ENCODE measurements around the gene TMEM219.

DNA sequence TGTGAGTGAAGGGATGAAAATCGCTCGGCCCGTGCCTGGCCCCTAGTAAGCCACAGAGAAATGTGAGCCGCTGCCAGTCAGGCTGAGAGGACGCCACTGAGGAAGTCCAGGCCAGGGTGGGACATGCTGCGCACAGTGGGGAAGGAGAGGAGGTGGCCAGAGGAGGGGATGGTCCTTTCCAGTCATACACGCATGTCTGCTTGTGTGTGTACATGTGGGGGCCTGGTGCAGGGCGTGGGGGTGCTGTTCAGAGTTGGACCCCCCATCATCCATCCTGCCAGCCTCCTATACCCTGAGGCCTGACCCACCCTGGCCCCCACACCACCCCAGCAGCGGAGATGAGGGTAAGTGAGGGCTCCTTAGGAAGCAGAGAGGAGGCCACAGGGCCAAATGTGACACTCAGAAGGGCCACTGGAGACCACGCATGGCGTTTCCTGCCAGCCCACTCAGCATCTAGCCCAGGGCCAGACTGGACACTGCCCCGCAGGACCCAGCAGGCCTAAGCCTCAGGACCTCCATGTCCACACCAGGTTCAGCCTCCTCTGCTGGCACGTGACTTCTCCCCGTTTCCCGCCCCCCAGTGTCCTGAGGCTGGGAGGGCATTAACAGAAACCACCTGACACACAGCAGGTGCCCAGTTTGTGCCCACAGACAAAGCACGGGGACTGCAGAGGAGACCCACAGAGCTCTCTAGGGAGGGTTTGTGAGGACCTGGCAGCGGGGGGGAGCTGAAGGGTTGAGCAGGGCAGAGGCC lies 42.0 kb downstream of the TMEM219 start:
- no peak for TF ChIP-seq CTCF (IDR thresholded peaks at IDR 0.05)
- no peak for TF ChIP-seq POLR2A (IDR thresholded peaks at IDR 0.05)
